Neural progenitor cell (in vitro differentiated cells): ENCODE measurements around the gene PPP1CC. TPM values are rescaled to one million over a fixed set of nuclear protein-coding genes. Genes with fewer than 3 reads are reported as not detected.

Source experiments
- DNase-seq: peaks from one replicate; pipeline ENCODE4 v3.0.0-alpha.2; 2016; ENCODE audit warnings: low spot score
- H2AFZ ChIP-seq: fragments of 200-600 bp; sonication (generic); replicated peaks from 2 replicates; pipeline ENCODE4 v1.6.1; 2016; ENCODE audit warnings: antibody characterized with exemption
- H3F3A ChIP-seq: fragments of 200-600 bp; sonication (generic); 2 replicates; pipeline ENCODE4 v1.6.1; 2016; ENCODE audit warnings: antibody characterized with exemption, low read depth
- H3K27ac ChIP-seq: fragments of 200-600 bp; sonication (generic); 2 replicates; pipeline ENCODE4 v1.5.1; 2016; ENCODE audit warnings: mild to moderate bottlenecking
- H3K27me3 ChIP-seq: fragments of 200-600 bp; sonication (generic); 2 replicates; pipeline ENCODE4 v1.6.1; 2016; ENCODE audit warnings: mild to moderate bottlenecking, moderate library complexity
- H3K36me3 ChIP-seq: fragments of 200-600 bp; sonication (generic); 2 replicates; pipeline ENCODE4 v1.5.1; 2016
- H3K4me1 ChIP-seq: fragments of 200-600 bp; sonication (generic); 2 replicates; pipeline ENCODE4 v1.6.1; 2016; ENCODE audit warnings: mixed run types
- H3K4me2 ChIP-seq: fragments of 200-600 bp; sonication (generic); 2 replicates; pipeline ENCODE4 v1.6.1; 2016
- H3K4me3 ChIP-seq: fragments of 200-600 bp; sonication (generic); 2 replicates; pipeline ENCODE4 v1.5.1; 2016
- H3K79me2 ChIP-seq: fragments of 200-600 bp; sonication (generic); 2 replicates; pipeline ENCODE4 v1.6.1; 2016; ENCODE audit warnings: low read depth
- H3K9ac ChIP-seq: fragments of 200-600 bp; sonication (generic); 2 replicates; pipeline ENCODE4 v1.6.1; 2016
- H3K9me3 ChIP-seq: fragments of 200-600 bp; sonication (generic); 2 replicates; pipeline ENCODE4 v1.5.1; 2016; ENCODE audit warnings: low read depth
- H4K20me1 ChIP-seq: fragments of 200-600 bp; sonication (generic); 2 replicates; pipeline ENCODE4 v1.6.1; 2016; ENCODE audit warnings: low read depth
- H3K27ac Mint-ChIP-seq: 3 replicates; pipeline ENCODE4 v1.8.0; 2021; ENCODE audit warnings: mixed read lengths
- H3K27me3 Mint-ChIP-seq: 2 replicates; pipeline ENCODE4 v1.8.0; 2022; ENCODE audit warnings: low read depth, mild to moderate bottlenecking, inconsistent platforms, moderate library complexity, mixed read lengths; ENCODE audit not compliant: insufficient read depth
- H3K36me3 Mint-ChIP-seq: 3 replicates; pipeline ENCODE4 v1.8.0; 2021; ENCODE audit warnings: mixed read lengths
- H3K4me1 Mint-ChIP-seq: 3 replicates; pipeline ENCODE4 v1.8.0; 2021; ENCODE audit warnings: mixed read lengths
- H3K4me3 Mint-ChIP-seq: 3 replicates; pipeline ENCODE4 v1.8.0; 2021; ENCODE audit warnings: mild to moderate bottlenecking, moderate library complexity, mixed read lengths
- H3K9me3 Mint-ChIP-seq: 3 replicates; pipeline ENCODE4 v1.8.0; 2020; ENCODE audit warnings: mixed read lengths
- CTCF ChIP-seq: fragments of 200-600 bp; sonication (generic); IDR thresholded peaks from 2 replicates; pipeline ENCODE4 v1.5.1; 2017; ENCODE audit warnings: antibody characterized with exemption, mild to moderate bottlenecking
- EZH2 ChIP-seq: fragments of 200-600 bp; sonication (generic); IDR thresholded peaks from 2 replicates; pipeline ENCODE4 v1.6.1; 2017; ENCODE audit warnings: antibody characterized with exemption, mild to moderate bottlenecking, moderate library complexity
- EZH2phosphoT487 ChIP-seq: fragments of 200-600 bp; sonication (generic); IDR thresholded peaks from 2 replicates; pipeline ENCODE4 v1.6.1; 2017; ENCODE audit warnings: antibody characterized with exemption
- total RNA-seq: library from RNA; depleted of rRNA; stranded (reverse); fragments of >200 nt; gene quantifications from 2 replicates; pipeline ENCODE4 v1.2.3, GENCODE V29; 2015; ENCODE audit warnings: low replicate concordance

PPP1CC gene
- total RNA-seq, 1 donor from 2014 or later, result 629 TPM

GRCh38 chr12:110775997-110776396, 33.3 kb upstream of the PPP1CC start:
- Histone ChIP-seq H2AFZ (no peak overlapping the region), H3K9me3 (no peaks in the 10 kb centered on the region), H3K36me3 (no peaks in the 10 kb centered on the region), H3K4me2 (no peak overlapping the region), H3K4me3 (no peak overlapping the region), H4K20me1 (no peaks in the 10 kb centered on the region), H3F3A (peaks cover 3% of the 10 kb centered on the region), H3K4me1 (no peaks in the 10 kb centered on the region), H3K9ac (no peak overlapping the region), H3K27ac (no peak overlapping the region), H3K27me3 (no peaks in the 10 kb centered on the region), H3K79me2 (no peaks in the 10 kb centered on the region)
- H3K27ac Mint-ChIP-seq, result no peak overlapping the region
- no peak for TF ChIP-seq EZH2phosphoT487
- TF ChIP-seq CTCF, result no peak
- no peak for TF ChIP-seq EZH2
- H3K36me3 Mint-ChIP-seq, result no peaks in the 10 kb centered on the region
- DNase-seq, result no peak
- H3K4me1 Mint-ChIP-seq, result peaks cover 7% of the 10 kb centered on the region
- peaks cover 12% of the 10 kb centered on the region for H3K9me3 Mint-ChIP-seq
- H3K4me3 Mint-ChIP-seq, result no peak overlapping the region
- peaks cover 2% of the 10 kb centered on the region for H3K27me3 Mint-ChIP-seq

- no peak overlapping the region for H3K4me3 ChIP-seq
- H3K36me3 ChIP-seq, result no peaks in the 10 kb centered on the region
- no peak overlapping the region for H3K27ac ChIP-seq
- no peaks in the 10 kb centered on the region for H3K4me1 ChIP-seq
- DNase-seq, result no peak
- Mint-ChIP-seq H3K27me3 (peaks cover 4% of the 10 kb centered on the region), H3K36me3 (no peaks in the 10 kb centered on the region), H3K4me3 (no peak overlapping the region), H3K4me1 (peaks cover 7% of the 10 kb centered on the region), H3K27ac (no peak overlapping the region), H3K9me3 (peaks cover 12% of the 10 kb centered on the region)
- no peaks in the 10 kb centered on the region for H4K20me1 ChIP-seq
- H2AFZ ChIP-seq, result no peak overlapping the region
- H3K9me3 ChIP-seq, result no peaks in the 10 kb centered on the region
- no peaks in the 10 kb centered on the region for H3K27me3 ChIP-seq
- peaks cover 3% of the 10 kb centered on the region for H3F3A ChIP-seq
- H3K79me2 ChIP-seq, result no peaks in the 10 kb centered on the region
- no peak for TF ChIP-seq EZH2phosphoT487
- TF ChIP-seq CTCF, result no peak
- no peak for TF ChIP-seq EZH2
- no peak overlapping the region for H3K4me2 ChIP-seq
- H3K9ac ChIP-seq, result no peak overlapping the region
These were observed 32.1 kb upstream of the PPP1CC start for GRCh38 chr12:110774824-110775223.

GRCh38 chr12:110768960-110769359, 26.3 kb upstream of the PPP1CC start:
- Histone ChIP-seq H3K9ac (no peak overlapping the region), H3K27ac (no peak overlapping the region), H3K9me3 (no peaks in the 10 kb centered on the region), H3F3A (peaks cover 3% of the 10 kb centered on the region), H3K36me3 (no peaks in the 10 kb centered on the region), H3K4me1 (no peaks in the 10 kb centered on the region), H3K4me2 (no peak overlapping the region), H3K79me2 (no peaks in the 10 kb centered on the region), H3K4me3 (no peak overlapping the region), H3K27me3 (no peaks in the 10 kb centered on the region), H2AFZ (no peak overlapping the region), H4K20me1 (no peaks in the 10 kb centered on the region)
- TF ChIP-seq CTCF (no peak), EZH2phosphoT487 (no peak), EZH2 (no peak)
- H3K9me3 Mint-ChIP-seq, result peaks cover 12% of the 10 kb centered on the region
- DNase-seq, result no peak
- H3K4me1 Mint-ChIP-seq, result no peaks in the 10 kb centered on the region
- no peak overlapping the region for H3K27ac Mint-ChIP-seq
- H3K27me3 Mint-ChIP-seq, result peaks cover 6% of the 10 kb centered on the region
- H3K4me3 Mint-ChIP-seq, result no peak overlapping the region
- no peaks in the 10 kb centered on the region for H3K36me3 Mint-ChIP-seq
